Measurements from ENCODE around the gene GRP. TPM values are rescaled to one million over a fixed set of nuclear protein-coding genes. Genes with fewer than 3 reads are reported as not detected.
"Not testable (repeated sequence)": the region's sequence is repeated elsewhere in the genome, so short reads cannot be mapped to it uniquely, and the experiment has no call there.

Gene GRP
- total RNA-seq, 1 experiment from 2014 or later = not detected

DNA sequence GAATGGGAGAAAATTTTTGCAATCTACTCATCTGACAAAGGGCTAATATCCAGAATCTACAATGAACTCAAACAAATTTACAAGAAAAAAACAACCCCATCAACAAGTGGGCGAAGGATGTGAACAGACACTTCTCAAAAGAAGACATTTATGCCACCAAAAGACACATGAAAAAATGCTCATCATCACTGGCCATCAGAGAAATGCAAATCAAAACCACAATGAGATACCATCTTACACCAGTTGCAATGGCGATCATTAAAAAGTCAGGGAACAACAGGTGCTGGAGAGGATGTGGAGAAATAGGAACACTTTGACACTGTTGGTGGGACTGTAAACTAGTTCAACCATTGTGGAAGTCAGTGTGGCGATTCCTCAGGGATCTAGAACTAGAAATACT, 41.9 kb downstream of the GRP start:
- not testable (repeated sequence) for H3T11ph ChIP-seq (ENCODE audit: low read length); H2BK12ac ChIP-seq (ENCODE audit: insufficient read length, low read depth, low read length); H3K27ac Mint-ChIP-seq; H3K18ac ChIP-seq (ENCODE audit: insufficient read length, low read depth, low read length); H4K91ac ChIP-seq (ENCODE audit: insufficient read length, low read depth, low read length); H2BK120ac ChIP-seq (ENCODE audit: low read depth, low read length, poor library complexity, severe bottlenecking); H3K56ac ChIP-seq (ENCODE audit: insufficient read length, low read depth, low read length); H2AFZ ChIP-seq (ENCODE audit: low read length); H2BK20ac ChIP-seq (ENCODE audit: low read depth, low read length, poor library complexity, severe bottlenecking); H3K4ac ChIP-seq (ENCODE audit: low read depth, low read length); H3K9ac ChIP-seq (ENCODE audit: extremely low read depth, insufficient read length, low read length); H3K36me3 Mint-ChIP-seq (ENCODE audit: insufficient read depth in 1 of 3, low read depth in 3 of 3); H3K14ac ChIP-seq (ENCODE audit: insufficient read depth, low read length); H3K4me2 ChIP-seq (ENCODE audit: insufficient read depth, insufficient read length, low read length); H3K79me2 ChIP-seq (ENCODE audit: insufficient read depth, low read length); H4K8ac ChIP-seq (replicated peaks; ENCODE audit: insufficient read length, low read depth, low read length); H3K23ac ChIP-seq (ENCODE audit: insufficient read length, low read depth, low read length); H4K5ac ChIP-seq (ENCODE audit: insufficient read length, low read depth, low read length); H3K79me1 ChIP-seq (ENCODE audit: insufficient read depth, low read depth, low read length, poor library complexity, severe bottlenecking); H4K20me1 ChIP-seq (ENCODE audit: control insufficient read depth, insufficient read depth, insufficient read length); H2BK15ac ChIP-seq (ENCODE audit: low read depth, low read length); H3K23me2 ChIP-seq (ENCODE audit: insufficient read length, low read depth, low read length, poor library complexity, severe bottlenecking); H3K4me1 ChIP-seq (ENCODE audit: insufficient read depth, low read length); H3K4me3 Mint-ChIP-seq; H2BK5ac ChIP-seq (ENCODE audit: insufficient read length, low read length); DNase-seq; H2AK5ac ChIP-seq (ENCODE audit: insufficient read length, low read length); H3K9me3 ChIP-seq (ENCODE audit: control insufficient read depth, low read depth, low read length); H3K27ac ChIP-seq (ENCODE audit: insufficient read length, low read depth, low read length)
- WGBS (ENCODE audit: extremely low coverage, insufficient read length, low lambda C conversion rate) = no CpG with 5 or more reads among the region's 3 CpGs
- Mint-ChIP-seq H3K9me3 (peaks cover 2 to 14% of the 10 kb centered on the region in 2 experiments), H3K4me1 (peaks cover 7 to 12% of the 10 kb centered on the region in 2 experiments), H3K27me3 (ENCODE audit: low read depth) (peaks cover 100% of the 10 kb centered on the region)
- peaks cover 41% of the 10 kb centered on the region for H3K27me3 ChIP-seq (ENCODE audit: insufficient read depth, low read length)

GRCh38 chr18:59262243-59262642, 42.3 kb downstream of the GRP start:
- H3K27me3 ChIP-seq (ENCODE audit: insufficient read depth, low read length) = peaks cover 45% of the 10 kb centered on the region
- not testable (repeated sequence) for H3K27ac Mint-ChIP-seq
- no CpG with 5 or more reads among the region's 2 CpGs for WGBS (ENCODE audit: extremely low coverage, insufficient read length, low lambda C conversion rate)

More at GRCh38 chr18:59262243-59262642, 42.3 kb downstream of the GRP start:
- H3K4me2 ChIP-seq (ENCODE audit: insufficient read depth, insufficient read length, low read length); H2BK15ac ChIP-seq (ENCODE audit: low read depth, low read length); H3K36me3 Mint-ChIP-seq (ENCODE audit: insufficient read depth in 1 of 3, low read depth in 3 of 3); H3K4ac ChIP-seq (ENCODE audit: low read depth, low read length); H3K23ac ChIP-seq (ENCODE audit: insufficient read length, low read depth, low read length); H3K79me1 ChIP-seq (ENCODE audit: insufficient read depth, low read depth, low read length, poor library complexity, severe bottlenecking); H4K8ac ChIP-seq (replicated peaks; ENCODE audit: insufficient read length, low read depth, low read length); H3K23me2 ChIP-seq (ENCODE audit: insufficient read length, low read depth, low read length, poor library complexity, severe bottlenecking); H2BK12ac ChIP-seq (ENCODE audit: insufficient read length, low read depth, low read length); H3K4me3 Mint-ChIP-seq; H4K91ac ChIP-seq (ENCODE audit: insufficient read length, low read depth, low read length); H3K4me1 ChIP-seq (ENCODE audit: insufficient read depth, low read length); H3K14ac ChIP-seq (ENCODE audit: insufficient read depth, low read length); H3T11ph ChIP-seq (ENCODE audit: low read length); H2AK5ac ChIP-seq (ENCODE audit: insufficient read length, low read length); H2BK5ac ChIP-seq (ENCODE audit: insufficient read length, low read length); H3K9me3 ChIP-seq (ENCODE audit: control insufficient read depth, low read depth, low read length); H2AFZ ChIP-seq (ENCODE audit: low read length); H3K56ac ChIP-seq (ENCODE audit: insufficient read length, low read depth, low read length); H4K20me1 ChIP-seq (ENCODE audit: control insufficient read depth, insufficient read depth, insufficient read length); H3K18ac ChIP-seq (ENCODE audit: insufficient read length, low read depth, low read length); H2BK20ac ChIP-seq (ENCODE audit: low read depth, low read length, poor library complexity, severe bottlenecking); H3K79me2 ChIP-seq (ENCODE audit: insufficient read depth, low read length); DNase-seq; H3K9ac ChIP-seq (ENCODE audit: extremely low read depth, insufficient read length, low read length); H4K5ac ChIP-seq (ENCODE audit: insufficient read length, low read depth, low read length); H2BK120ac ChIP-seq (ENCODE audit: low read depth, low read length, poor library complexity, severe bottlenecking); H3K27ac ChIP-seq (ENCODE audit: insufficient read length, low read depth, low read length): not testable (repeated sequence)
- Mint-ChIP-seq H3K9me3 (peaks cover 2 to 10% of the 10 kb centered on the region in 2 experiments), H3K27me3 (ENCODE audit: low read depth) (peaks cover 100% of the 10 kb centered on the region), H3K4me1 (peaks cover 8 to 14% of the 10 kb centered on the region in 2 experiments)

Data from H9 (cell line).